ENCODE data around the gene NR2F1.

The NR2F1 gene

GRCh38 chr5:93602241-93603077 is 19.4 kb downstream of the NR2F1 start:
- no peak for TF ChIP-seq CTCF (conservative IDR thresholded peaks at IDR 0.05; ENCODE audit: control insufficient read depth, insufficient read depth, low read depth, low read length)
- DNase-seq (ENCODE audit: low read depth): no peak
- H3K4me3 ChIP-seq (ENCODE audit: control insufficient read depth, low read depth, low read length): no peak overlapping the region

GRCh38 chr5:93603078-93603792 is 20.2 kb downstream of the NR2F1 start:
- no peak for DNase-seq (ENCODE audit: low read depth)
- H3K4me3 ChIP-seq (ENCODE audit: control insufficient read depth, low read depth, low read length): no peak overlapping the region
- TF ChIP-seq CTCF (conservative IDR thresholded peaks at IDR 0.05; ENCODE audit: control insufficient read depth, insufficient read depth, low read depth, low read length): no peak

GRCh38 chr5:93603793-93604643 is 21.0 kb downstream of the NR2F1 start:
- TF ChIP-seq CTCF (conservative IDR thresholded peaks at IDR 0.05; ENCODE audit: control insufficient read depth, insufficient read depth, low read depth, low read length): no peak
- peak; percentile 52 for DNase-seq (ENCODE audit: low read depth)
- peak overlapping the region; percentile 35 for H3K4me3 ChIP-seq (ENCODE audit: control insufficient read depth, low read depth, low read length)

GRCh38 chr5:93604644-93605515 is 21.9 kb downstream of the NR2F1 start:
- no peak for TF ChIP-seq CTCF (conservative IDR thresholded peaks at IDR 0.05; ENCODE audit: control insufficient read depth, insufficient read depth, low read depth, low read length)
- no peak for DNase-seq (ENCODE audit: low read depth)
- no peak overlapping the region for H3K4me3 ChIP-seq (ENCODE audit: control insufficient read depth, low read depth, low read length)

GRCh38 chr5:93606382-93606752 is 23.3 kb downstream of the NR2F1 start:
- no peak overlapping the region for H3K4me3 ChIP-seq (ENCODE audit: control insufficient read depth, low read depth, low read length)
- TF ChIP-seq CTCF (conservative IDR thresholded peaks at IDR 0.05; ENCODE audit: control insufficient read depth, insufficient read depth, low read depth, low read length): no peak
- no peak for DNase-seq (ENCODE audit: low read depth)
